ENCODE measurements around the gene ZNF683.
A peak's percentile ranks its signal among the peaks of the same experiment; 100 is the strongest.

ZNF683 gene

GRCh38 chr1:26336477-26337205 is 35.9 kb downstream of the ZNF683 start (continued):
- TF ChIP-seq PRDM2 (tag by site-specific recombination; IDR thresholded peaks at IDR 0.05; ENCODE audit: borderline replicate concordance) (no peak), YY1 (tag by site-specific recombination; IDR thresholded peaks at IDR 0.05) (no peak), ZNF791 (tag by site-specific recombination; IDR thresholded peaks at IDR 0.05) (no peak), BCL11B (tag by site-specific recombination; IDR thresholded peaks at IDR 0.05; ENCODE audit: low read depth) (no peak), ZNF335 (tag by site-specific recombination; conservative IDR thresholded peaks at IDR 0.05) (peak; percentile 81), ZNF792 (tag by site-specific recombination; IDR thresholded peaks at IDR 0.05) (no peak), ZSCAN30 (tag by site-specific recombination; IDR thresholded peaks at IDR 0.05) (no peak; the same call in 1 of the 2 replicates), ZNF561 (tag by site-specific recombination; IDR thresholded peaks at IDR 0.05; ENCODE audit: borderline replicate concordance) (peak; percentile 62; the same call in 1 of the 2 replicates), ZBTB8A (tag by site-specific recombination; IDR thresholded peaks at IDR 0.05) (no peak), ZNF624 (tag by site-specific recombination; IDR thresholded peaks at IDR 0.05) (no peak), ZNF776 (tag by site-specific recombination; IDR thresholded peaks at IDR 0.05; ENCODE audit: borderline replicate concordance) (no peak), ZNF585B (tag by site-specific recombination; IDR thresholded peaks at IDR 0.05) (no peak), HOXD13 (CRISPR knock-in tag; IDR thresholded peaks at IDR 0.05; ENCODE audit: borderline replicate concordance) (no peak), ZNF747 (tag by site-specific recombination; IDR thresholded peaks at IDR 0.05) (no peak), RBAK (tag by site-specific recombination; IDR thresholded peaks at IDR 0.05) (no peak), ZNF404 (tag by site-specific recombination; IDR thresholded peaks at IDR 0.05) (no peak), ZNF518A (tag by site-specific recombination; conservative IDR thresholded peaks at IDR 0.05; ENCODE audit: low read depth) (no peak), ZNF239 (tag by site-specific recombination; IDR thresholded peaks at IDR 0.05) (no peak), ZNF837 (tag by site-specific recombination; IDR thresholded peaks at IDR 0.05) (no peak), ZNF311 (tag by site-specific recombination; IDR thresholded peaks at IDR 0.05; ENCODE audit: borderline replicate concordance) (no peak), ZNF629 (tag by site-specific recombination; IDR thresholded peaks at IDR 0.05) (no peak), KLF9 (tag by site-specific recombination; IDR thresholded peaks at IDR 0.05; ENCODE audit: low read depth) (peak; percentile 98), ZSCAN16 (tag by site-specific recombination; IDR thresholded peaks at IDR 0.05) (no peak), ZNF138 (tag by site-specific recombination; IDR thresholded peaks at IDR 0.05; ENCODE audit: borderline replicate concordance) (no peak), TRIM28 (IDR thresholded peaks at IDR 0.05; ENCODE audit: borderline replicate concordance, low read length) (no peak), ZNF449 (tag by site-specific recombination; IDR thresholded peaks at IDR 0.05) (no peak), GLI2 (tag by site-specific recombination; IDR thresholded peaks at IDR 0.05; ENCODE audit: borderline replicate concordance, low read depth) (no peak)
